GM12892 (cell line): ENCODE results near the gene CFAP119.

Source experiments
- DNase-seq: peaks from one replicate; pipeline ENCODE4 v3.0.0; 2011; ENCODE audit not compliant: insufficient read length
- FAIRE-seq: peaks from 2 replicates; lab custom pipeline; 2011; peaks lifted over from hg19 to GRCh38; lab: Jason Lieb, UNC
- POLR2A ChIP-seq: IDR thresholded peaks from 2 replicates; pipeline ENCODE4 v1.6.1; 2011; ENCODE audit warnings: low read depth, low read length, control low read depth
- POLR2AphosphoS5 ChIP-seq: IDR thresholded peaks from 2 replicates; pipeline ENCODE4 v1.6.1; 2011; ENCODE audit warnings: low read depth, low read length, control low read depth
- TAF1 ChIP-seq: IDR thresholded peaks from 2 replicates; pipeline ENCODE4 v1.6.1; 2011; ENCODE audit warnings: low read depth, mild to moderate bottlenecking, control low read depth, low read length, borderline replicate concordance

CFAP119 gene

GRCh38 chr16:30715750-30716445 lies 46.0 kb downstream of the CFAP119 start:
- DNase-seq (peak; percentile 31), FAIRE-seq (no peak)

GRCh38 chr16:30711712-30712111 lies 50.1 kb downstream of the CFAP119 start:
- TF ChIP-seq POLR2AphosphoS5 (no peak), POLR2A (no peak), TAF1 (no peak)
- FAIRE-seq (no peak), DNase-seq (no peak)

More at GRCh38 chr16:30715750-30716445, 46.0 kb downstream of the CFAP119 start:
- TF ChIP-seq POLR2A (no peak; the same call in 1 of the 2 replicates), TAF1 (no peak), POLR2AphosphoS5 (no peak)

- FAIRE-seq, result no peak
- TF ChIP-seq POLR2AphosphoS5, result no peak
- TF ChIP-seq POLR2A, result no peak
- TF ChIP-seq TAF1, result no peak
- no peak for DNase-seq
Measured at GRCh38 chr16:30710971-30711370, 50.9 kb downstream of the CFAP119 start.
